Spleen (tissue), 7 donors: ENCODE measurements around the gene ATXN7L1.

Source experiments
- POLR2AphosphoS5 ChIP-seq, 3 donors: sonication (generic); formaldehyde crosslinking; IDR thresholded peaks; one replicate each; pipeline ENCODE4 v1.5.1; 2017; ENCODE audit warnings: antibody characterized with exemption in 3 of 3
- TF ChIP-seq, protein P1 (sequence below), 11 experiments: fragments of 200-600 bp in 7 of 11; fragments of 450-650 bp in 4 of 11; sonication (generic) in 4 of 11; IDR thresholded peaks in 8 of 11; conservative IDR thresholded peaks in 3 of 11; 1 replicate in 7 of 11; 2 replicates in 4 of 11; pipeline versions ENCODE4 v1.4.0 to v1.8.0; 2016 to 2021; ENCODE audit warnings: antibody characterized with exemption in 11 of 11, inconsistent platforms in 4 of 11, mild to moderate bottlenecking in 1 of 11
- donor health status: DM: no; HTN: no; CAD: no; lungs with moderate emphysema.
- donor health status: DM: no; HTN: no; CAD: no.
- donor health status: DM: no; HTN: no; CAD: no.

DNA sequence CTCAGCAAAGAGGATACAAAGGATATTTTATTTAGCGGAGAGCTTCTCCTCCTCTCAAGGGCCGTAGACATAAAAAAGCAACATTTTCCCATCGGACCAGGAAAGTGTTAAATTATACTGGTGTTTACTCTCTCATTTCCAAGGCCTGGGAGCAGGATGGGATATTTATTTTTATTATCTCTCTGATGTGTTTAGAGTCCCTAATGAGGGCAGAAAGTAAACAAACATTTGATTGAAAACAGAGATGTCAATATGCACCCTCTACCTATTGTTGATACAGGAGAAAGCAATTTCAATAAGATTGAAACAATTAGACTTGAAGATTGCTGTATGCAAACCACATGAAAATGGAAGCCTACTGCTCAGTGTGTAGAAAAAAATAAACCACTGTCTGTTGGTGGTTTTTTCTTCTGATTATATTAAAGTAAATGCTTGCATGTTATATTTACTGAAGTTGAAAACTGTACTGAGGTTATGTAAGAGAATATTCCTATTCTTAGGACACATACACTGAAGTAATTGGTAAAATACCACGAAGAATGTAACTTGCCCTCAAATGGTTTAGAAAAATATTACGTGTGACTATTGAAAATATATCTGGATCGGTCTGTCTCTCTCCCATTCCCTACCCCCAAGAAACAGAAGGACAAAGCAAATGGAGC is 59.3 kb downstream of the ATXN7L1 start:
- no peak for TF ChIP-seq POLR2AphosphoS5 (IDR thresholded peaks at IDR 0.05)
- TF ChIP-seq, protein P1, sequence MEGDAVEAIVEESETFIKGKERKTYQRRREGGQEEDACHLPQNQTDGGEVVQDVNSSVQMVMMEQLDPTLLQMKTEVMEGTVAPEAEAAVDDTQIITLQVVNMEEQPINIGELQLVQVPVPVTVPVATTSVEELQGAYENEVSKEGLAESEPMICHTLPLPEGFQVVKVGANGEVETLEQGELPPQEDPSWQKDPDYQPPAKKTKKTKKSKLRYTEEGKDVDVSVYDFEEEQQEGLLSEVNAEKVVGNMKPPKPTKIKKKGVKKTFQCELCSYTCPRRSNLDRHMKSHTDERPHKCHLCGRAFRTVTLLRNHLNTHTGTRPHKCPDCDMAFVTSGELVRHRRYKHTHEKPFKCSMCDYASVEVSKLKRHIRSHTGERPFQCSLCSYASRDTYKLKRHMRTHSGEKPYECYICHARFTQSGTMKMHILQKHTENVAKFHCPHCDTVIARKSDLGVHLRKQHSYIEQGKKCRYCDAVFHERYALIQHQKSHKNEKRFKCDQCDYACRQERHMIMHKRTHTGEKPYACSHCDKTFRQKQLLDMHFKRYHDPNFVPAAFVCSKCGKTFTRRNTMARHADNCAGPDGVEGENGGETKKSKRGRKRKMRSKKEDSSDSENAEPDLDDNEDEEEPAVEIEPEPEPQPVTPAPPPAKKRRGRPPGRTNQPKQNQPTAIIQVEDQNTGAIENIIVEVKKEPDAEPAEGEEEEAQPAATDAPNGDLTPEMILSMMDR (IDR thresholded peaks at IDR 0.05 in 8 of 11, conservative IDR thresholded peaks at IDR 0.05 in 3 of 11), result no peak
